HepG2 (cell line): ENCODE results near the gene SHPK. TPM values are rescaled to one million over a fixed set of nuclear protein-coding genes. Genes with fewer than 3 reads are reported as not detected.

Experiments
- AGO2 ChIP-seq: fragments of 200-400 bp; formaldehyde crosslinking; optimal IDR thresholded peaks from 2 replicates; pipeline ENCODE3; 2017; ENCODE audit warnings: mild to moderate bottlenecking, low read depth, low read length, moderate library complexity
- GPN1 ChIP-seq: sonication (generic); formaldehyde crosslinking; IDR thresholded peaks from 2 replicates; pipeline ENCODE4 v1.5.1; 2020; ENCODE audit warnings: missing genetic modification reagents, borderline replicate concordance
- JUNB ChIP-seq: sonication (generic); formaldehyde crosslinking; IDR thresholded peaks from 2 replicates; pipeline ENCODE4 v1.8.0; 2022; ENCODE audit warnings: missing genetic modification reagents, mild to moderate bottlenecking, borderline replicate concordance
- KDM4B ChIP-seq: sonication (generic); formaldehyde crosslinking; IDR thresholded peaks from 2 replicates; pipeline ENCODE4 v1.4.0; 2020; ENCODE audit warnings: missing genetic modification reagents
- KDM5B ChIP-seq: sonication (generic); formaldehyde crosslinking; IDR thresholded peaks from 2 replicates; pipeline ENCODE4 v1.4.0; 2020; ENCODE audit warnings: missing genetic modification reagents, mild to moderate bottlenecking, borderline replicate concordance
- KLF16 ChIP-seq, 2 experiments: sonication (generic) in 1 of 2; formaldehyde crosslinking in 1 of 2; IDR thresholded peaks; 2 replicates each; pipeline versions ENCODE4 v1.6.1 to v1.8.0; 2016 to 2023; ENCODE audit warnings: missing genetic modification reagents in 2 of 2, missing compliant biosample characterization in 1 of 2
- PTBP1 ChIP-seq: fragments of 200-400 bp; formaldehyde crosslinking; IDR thresholded peaks from 2 replicates; pipeline ENCODE4 v1.6.1; 2018; ENCODE audit warnings: low read length, low read depth; ENCODE audit not compliant: poor library complexity, severe bottlenecking
- SALL2 ChIP-seq: sonication (generic); formaldehyde crosslinking; IDR thresholded peaks from 2 replicates; pipeline ENCODE4 v1.8.1; 2023; ENCODE audit warnings: mild to moderate bottlenecking, missing genetic modification reagents, inconsistent platforms
- SIX4 ChIP-seq: sonication (generic); formaldehyde crosslinking; IDR thresholded peaks from 2 replicates; pipeline ENCODE4 v1.4.0; 2020; ENCODE audit warnings: missing genetic modification reagents
- SPEN ChIP-seq: sonication (generic); formaldehyde crosslinking; IDR thresholded peaks from 2 replicates; pipeline ENCODE4 v1.5.1; 2020; ENCODE audit warnings: low read depth, mild to moderate bottlenecking, missing genetic modification reagents
- ZBTB21 ChIP-seq: sonication (generic); formaldehyde crosslinking; IDR thresholded peaks from 2 replicates; pipeline ENCODE4 v1.4.0; 2020; ENCODE audit warnings: missing genetic modification reagents
- ZFY ChIP-seq: sonication (generic); formaldehyde crosslinking; IDR thresholded peaks from 2 replicates; pipeline ENCODE4 v1.4.0; 2020; ENCODE audit warnings: missing genetic modification reagents
- ZMAT3 ChIP-seq: sonication (generic); formaldehyde crosslinking; conservative IDR thresholded peaks from 2 replicates; pipeline ENCODE4 v1.7.0; 2021; ENCODE audit warnings: missing genetic modification reagents
- ZNF24 ChIP-seq: fragments of 450-650 bp; IDR thresholded peaks from 2 replicates; pipeline ENCODE4 v1.6.1; 2017; ENCODE audit warnings: antibody characterized with exemption, mild to moderate bottlenecking
- ZNF530 ChIP-seq: sonication (generic); formaldehyde crosslinking; IDR thresholded peaks from 2 replicates; pipeline ENCODE4 v1.5.0; 2020; ENCODE audit warnings: low read depth, mild to moderate bottlenecking, missing genetic modification reagents
- ZNF766 ChIP-seq: sonication (generic); formaldehyde crosslinking; IDR thresholded peaks from 2 replicates; pipeline ENCODE4 v1.5.0; 2020; ENCODE audit warnings: missing genetic modification reagents, borderline replicate concordance
- ZZZ3 ChIP-seq: sonication (generic); formaldehyde crosslinking; IDR thresholded peaks from 2 replicates; pipeline ENCODE4 v1.4.0; 2020; ENCODE audit warnings: missing genetic modification reagents, mild to moderate bottlenecking, borderline replicate concordance
- polyA plus RNA-seq, 8 experiments: library from polyadenylated mRNA; depleted of rRNA in 3 of 8; stranded (reverse) in 7 of 8; unstranded in 1 of 8; fragments of >200 nt; fragmentation: Illumina TruSeq in 4 of 8; extraction: Trizol in 4 of 8; gene quantifications; 2 replicates each; pipeline versions ENCODE4 v1.2.1 to v1.2.3, GENCODE V29; 2011 to 2016; ENCODE audit warnings: low read depth in 4 of 8, missing spikeins in 1 of 8, mixed read lengths in 1 of 8; ENCODE audit not compliant: insufficient read depth in 1 of 8
- total RNA-seq, 5 experiments: library from RNA; depleted of rRNA; stranded (reverse); fragments of >200 nt; fragmentation: Illumina TruSeq; extraction: Trizol; gene quantifications; 2 replicates each; pipeline ENCODE4 v1.2.3, GENCODE V29; 2016; ENCODE audit warnings: low read depth in 1 of 5
- TF ChIP-seq, protein P1 (sequence below): sonication (generic); formaldehyde crosslinking; IDR thresholded peaks from 2 replicates; pipeline ENCODE4 v1.8.0; 2022; ENCODE audit warnings: low read depth, missing genetic modification reagents
- TF ChIP-seq, protein P2 (sequence below): IDR thresholded peaks from 2 replicates; pipeline ENCODE4 v1.6.1; 2016; ENCODE audit warnings: mild to moderate bottlenecking
- TF ChIP-seq, protein P3 (sequence below): sonication (generic); formaldehyde crosslinking; IDR thresholded peaks from 2 replicates; pipeline ENCODE4 v1.4.0; 2020; ENCODE audit warnings: missing genetic modification reagents
- TF ChIP-seq, protein P4 (sequence below): sonication (generic); formaldehyde crosslinking; conservative IDR thresholded peaks from 2 replicates; pipeline ENCODE4 v1.8.0; 2022; ENCODE audit warnings: mild to moderate bottlenecking, moderate library complexity, missing genetic modification reagents

The SHPK gene
- total and polyA plus RNA-seq, 2 of the 13 experiments (the other 11 are each of a cell fraction or from before 2014, with no cell fraction given): 16.2 to 30.9 TPM

DNA sequence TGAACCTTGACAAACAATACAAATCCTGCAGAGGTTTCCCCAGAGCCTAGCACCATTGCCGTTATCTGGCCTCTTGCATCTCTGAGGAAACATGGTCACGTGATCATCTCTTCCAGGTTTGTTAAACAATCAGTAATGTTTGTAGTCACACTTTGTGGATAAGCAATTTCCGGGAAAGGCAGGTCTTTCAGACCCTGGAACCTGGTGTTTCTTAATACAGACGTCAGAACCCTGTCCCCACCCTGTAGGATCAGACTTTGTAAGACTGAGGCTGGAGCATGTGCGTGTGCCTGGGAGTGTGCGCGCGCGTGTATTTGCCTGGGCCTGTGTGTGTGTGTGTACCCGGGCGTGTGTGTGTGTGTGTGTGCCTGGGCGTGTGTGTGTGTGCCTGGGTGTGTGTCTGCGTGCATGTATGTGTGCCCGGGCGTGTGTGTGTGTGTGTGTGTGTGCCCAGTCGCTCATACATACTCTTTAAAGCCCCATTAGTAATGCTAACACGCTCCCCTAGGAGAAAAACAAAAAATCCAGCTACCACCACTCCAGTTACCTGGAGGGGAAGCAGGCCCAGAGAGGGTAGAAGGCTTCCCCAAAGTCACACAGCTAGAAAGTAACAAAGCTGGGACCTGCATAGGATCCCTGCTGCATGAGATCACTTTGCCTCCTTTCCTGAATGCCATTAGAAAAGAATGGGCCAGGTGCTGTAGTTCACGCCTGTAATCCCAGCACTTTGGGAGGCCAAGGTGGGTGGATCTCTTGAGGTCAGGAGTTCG, 5.9 kb upstream of the SHPK start (continued):
- TF ChIP-seq, protein P1, sequence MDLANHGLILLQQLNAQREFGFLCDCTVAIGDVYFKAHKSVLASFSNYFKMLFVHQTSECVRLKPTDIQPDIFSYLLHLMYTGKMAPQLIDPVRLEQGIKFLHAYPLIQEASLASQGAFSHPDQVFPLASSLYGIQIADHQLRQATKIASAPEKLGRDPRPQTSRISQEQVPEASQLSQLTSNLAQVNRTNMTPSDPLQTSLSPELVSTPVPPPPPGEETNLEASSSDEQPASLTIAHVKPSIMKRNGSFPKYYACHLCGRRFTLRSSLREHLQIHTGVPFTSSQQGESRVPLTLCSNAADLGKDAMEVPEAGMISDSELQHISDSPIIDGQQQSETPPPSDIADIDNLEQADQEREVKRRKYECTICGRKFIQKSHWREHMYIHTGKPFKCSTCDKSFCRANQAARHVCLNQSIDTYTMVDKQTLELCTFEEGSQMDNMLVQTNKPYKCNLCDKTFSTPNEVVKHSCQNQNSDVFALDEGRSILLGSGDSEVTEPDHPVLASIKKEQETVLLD (CRISPR knock-in tag): no peak
- TF ChIP-seq, protein P2, sequence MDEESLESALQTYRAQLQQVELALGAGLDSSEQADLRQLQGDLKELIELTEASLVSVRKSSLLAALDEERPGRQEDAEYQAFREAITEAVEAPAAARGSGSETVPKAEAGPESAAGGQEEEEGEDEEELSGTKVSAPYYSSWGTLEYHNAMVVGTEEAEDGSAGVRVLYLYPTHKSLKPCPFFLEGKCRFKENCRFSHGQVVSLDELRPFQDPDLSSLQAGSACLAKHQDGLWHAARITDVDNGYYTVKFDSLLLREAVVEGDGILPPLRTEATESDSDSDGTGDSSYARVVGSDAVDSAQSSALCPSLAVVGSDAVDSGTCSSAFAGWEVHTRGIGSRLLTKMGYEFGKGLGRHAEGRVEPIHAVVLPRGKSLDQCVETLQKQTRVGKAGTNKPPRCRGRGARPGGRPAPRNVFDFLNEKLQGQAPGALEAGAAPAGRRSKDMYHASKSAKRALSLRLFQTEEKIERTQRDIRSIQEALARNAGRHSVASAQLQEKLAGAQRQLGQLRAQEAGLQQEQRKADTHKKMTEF (CRISPR knock-in tag): no peak
- TF ChIP-seq ZFY (CRISPR knock-in tag): no peak
- TF ChIP-seq PTBP1: no peak
- no peak for TF ChIP-seq KDM4B
- TF ChIP-seq SIX4 (CRISPR knock-in tag): no peak
- TF ChIP-seq, protein P3, sequence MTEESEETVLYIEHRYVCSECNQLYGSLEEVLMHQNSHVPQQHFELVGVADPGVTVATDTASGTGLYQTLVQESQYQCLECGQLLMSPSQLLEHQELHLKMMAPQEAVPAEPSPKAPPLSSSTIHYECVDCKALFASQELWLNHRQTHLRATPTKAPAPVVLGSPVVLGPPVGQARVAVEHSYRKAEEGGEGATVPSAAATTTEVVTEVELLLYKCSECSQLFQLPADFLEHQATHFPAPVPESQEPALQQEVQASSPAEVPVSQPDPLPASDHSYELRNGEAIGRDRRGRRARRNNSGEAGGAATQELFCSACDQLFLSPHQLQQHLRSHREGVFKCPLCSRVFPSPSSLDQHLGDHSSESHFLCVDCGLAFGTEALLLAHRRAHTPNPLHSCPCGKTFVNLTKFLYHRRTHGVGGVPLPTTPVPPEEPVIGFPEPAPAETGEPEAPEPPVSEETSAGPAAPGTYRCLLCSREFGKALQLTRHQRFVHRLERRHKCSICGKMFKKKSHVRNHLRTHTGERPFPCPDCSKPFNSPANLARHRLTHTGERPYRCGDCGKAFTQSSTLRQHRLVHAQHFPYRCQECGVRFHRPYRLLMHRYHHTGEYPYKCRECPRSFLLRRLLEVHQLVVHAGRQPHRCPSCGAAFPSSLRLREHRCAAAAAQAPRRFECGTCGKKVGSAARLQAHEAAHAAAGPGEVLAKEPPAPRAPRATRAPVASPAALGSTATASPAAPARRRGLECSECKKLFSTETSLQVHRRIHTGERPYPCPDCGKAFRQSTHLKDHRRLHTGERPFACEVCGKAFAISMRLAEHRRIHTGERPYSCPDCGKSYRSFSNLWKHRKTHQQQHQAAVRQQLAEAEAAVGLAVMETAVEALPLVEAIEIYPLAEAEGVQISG (CRISPR knock-in tag): 0 out of 2 replicates have a peak, but pooled peaks have one; percentile 27
- TF ChIP-seq SPEN (CRISPR knock-in tag): no peak
- no peak for TF ChIP-seq JUNB (CRISPR knock-in tag)
- TF ChIP-seq AGO2: no peak
- TF ChIP-seq, protein P4, sequence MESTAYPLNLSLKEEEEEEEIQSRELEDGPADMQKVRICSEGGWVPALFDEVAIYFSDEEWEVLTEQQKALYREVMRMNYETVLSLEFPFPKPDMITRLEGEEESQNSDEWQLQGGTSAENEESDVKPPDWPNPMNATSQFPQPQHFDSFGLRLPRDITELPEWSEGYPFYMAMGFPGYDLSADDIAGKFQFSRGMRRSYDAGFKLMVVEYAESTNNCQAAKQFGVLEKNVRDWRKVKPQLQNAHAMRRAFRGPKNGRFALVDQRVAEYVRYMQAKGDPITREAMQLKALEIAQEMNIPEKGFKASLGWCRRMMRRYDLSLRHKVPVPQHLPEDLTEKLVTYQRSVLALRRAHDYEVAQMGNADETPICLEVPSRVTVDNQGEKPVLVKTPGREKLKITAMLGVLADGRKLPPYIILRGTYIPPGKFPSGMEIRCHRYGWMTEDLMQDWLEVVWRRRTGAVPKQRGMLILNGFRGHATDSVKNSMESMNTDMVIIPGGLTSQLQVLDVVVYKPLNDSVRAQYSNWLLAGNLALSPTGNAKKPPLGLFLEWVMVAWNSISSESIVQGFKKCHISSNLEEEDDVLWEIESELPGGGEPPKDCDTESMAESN (CRISPR knock-in tag): no peak
- TF ChIP-seq SALL2 (CRISPR knock-in tag): no peak
- no peak for TF ChIP-seq ZNF24
- peak; percentile 34; the same call in 1 of the 2 replicates for TF ChIP-seq KDM5B
- no peak for TF ChIP-seq ZZZ3 (CRISPR knock-in tag)
- TF ChIP-seq GPN1 (CRISPR knock-in tag): no peak
- 0 out of 2 replicates have a peak, but pooled peaks have one; percentile 37 for TF ChIP-seq ZMAT3 (CRISPR knock-in tag)
- no peak for TF ChIP-seq KLF16 (CRISPR knock-in tag; IDR thresholded peaks at IDR 0.05)
- peak; percentile 77 for TF ChIP-seq ZBTB21 (CRISPR knock-in tag)
- TF ChIP-seq ZNF766: no peak
- no peak for TF ChIP-seq ZNF530
